Left ventricle myocardium superior (tissue), 1 donor: Measurements from ENCODE around the gene TCTN2. TPM values are rescaled to one million over a fixed set of nuclear protein-coding genes. Genes with fewer than 3 reads are reported as not detected.

Experiments
- ATAC-seq: fragments of 200-7000 bp; cut with Tn5 transposase; one replicate; pipeline ENCODE4 v1.9.1; 2020; ENCODE audit warnings: mild to moderate bottlenecking, moderate library complexity
- DNase-seq: peaks from one replicate; pipeline ENCODE4 v3.0.0-alpha.2; 2020
- intact Hi-C: fragments of 100-400 bp; cut with micrococcal nuclease; formaldehyde crosslinking; loops from one replicate; pipeline ENCODE4 v1.11.0; 2022
- total RNA-seq: library from RNA; stranded (reverse); fragmentation: NEBNext Ultra II Directional; extraction: Animal tissue kit (Norgen Biotek cat#: 25700); gene quantifications from one replicate; pipeline ENCODE4 v1.2.1, GENCODE V29; 2021
- donor health status: DM: no; HTN: yes; CAD: no; lungs with severe emphysema.

TCTN2 gene
- total RNA-seq, 1 donor from 2014 or later = 3.7 TPM

- ATAC-seq = no peak
- intact Hi-C loops = no loop called here
- no peak for DNase-seq
These were observed 8.1 kb downstream of the TCTN2 start for GRCh38 chr12:123678981-123679380.

- ATAC-seq (no peak), DNase-seq (no peak)
- intact Hi-C loops = no loop called here
These were observed 10.7 kb downstream of the TCTN2 start for GRCh38 chr12:123681605-123682004.

GRCh38 chr12:123683964-123684363 is 13.1 kb downstream of the TCTN2 start:
- intact Hi-C loops = no loop called here
- DNase-seq (no peak), ATAC-seq (no peak)

- ATAC-seq = no peak
- no peak for DNase-seq
- intact Hi-C loops = no loop called here
These were observed 15.8 kb downstream of the TCTN2 start for GRCh38 chr12:123686636-123687190.

- intact Hi-C loops = no loop called here
- no peak for ATAC-seq
These were observed 19.4 kb downstream of the TCTN2 start for GRCh38 chr12:123690191-123690840.

GRCh38 chr12:123696207-123696606 is 25.3 kb downstream of the TCTN2 start:
- peak; percentile 35 for ATAC-seq
- intact Hi-C loops = no loop called here

More at GRCh38 chr12:123690191-123690840, 19.4 kb downstream of the TCTN2 start:
- no peak for DNase-seq

GRCh38 chr12:123696646-123697045 is 25.7 kb downstream of the TCTN2 start:
- DNase-seq = no peak
- no peak for ATAC-seq

More at GRCh38 chr12:123696207-123696606, 25.3 kb downstream of the TCTN2 start:
- DNase-seq = no peak

GRCh38 chr12:123705935-123706334 is 35.0 kb downstream of the TCTN2 start:
- no peak for ATAC-seq
- no peak for DNase-seq
- intact Hi-C loops = no loop called here

More at GRCh38 chr12:123696646-123697045, 25.7 kb downstream of the TCTN2 start:
- intact Hi-C loops = no loop called here

GRCh38 chr12:123707466-123707865 is 36.6 kb downstream of the TCTN2 start:
- no peak for DNase-seq
- ATAC-seq = no peak
- intact Hi-C loops = no loop called here

- DNase-seq (no peak), ATAC-seq (no peak)
- intact Hi-C loops = no loop called here
These were observed 41.9 kb downstream of the TCTN2 start for GRCh38 chr12:123712780-123713319.

- DNase-seq (no peak), ATAC-seq (no peak)
- intact Hi-C loops = no loop called here
These were observed 42.5 kb downstream of the TCTN2 start for GRCh38 chr12:123713398-123713797.

GRCh38 chr12:123713823-123714585 is 43.1 kb downstream of the TCTN2 start:
- no peak for ATAC-seq
- intact Hi-C loops = no loop called here
- DNase-seq = no peak

- DNase-seq (no peak), ATAC-seq (no peak)
- intact Hi-C loops = no loop called here
These were observed 44.3 kb downstream of the TCTN2 start for GRCh38 chr12:123715195-123715594.

GRCh38 chr12:123717350-123717749 is 46.4 kb downstream of the TCTN2 start:
- ATAC-seq = no peak
- intact Hi-C loops = no loop called here
- no peak for DNase-seq

GRCh38 chr12:123720141-123720814 is 49.4 kb downstream of the TCTN2 start:
- intact Hi-C loops = no loop called here
- DNase-seq (no peak), ATAC-seq (no peak)

GRCh38 chr12:123721245-123721644 is 50.3 kb downstream of the TCTN2 start:
- ATAC-seq (no peak), DNase-seq (no peak)
- intact Hi-C loops = no loop called here

- intact Hi-C loops = no loop called here
- ATAC-seq (no peak), DNase-seq (no peak)
These were observed 52.1 kb downstream of the TCTN2 start for GRCh38 chr12:123723011-123723410.

GRCh38 chr12:123723765-123724164 is 52.9 kb downstream of the TCTN2 start:
- intact Hi-C loops = no loop called here
- DNase-seq (no peak), ATAC-seq (no peak)

GRCh38 chr12:123726244-123726643 is 55.3 kb downstream of the TCTN2 start:
- DNase-seq (no peak), ATAC-seq (no peak)
- intact Hi-C loops = no loop called here

GRCh38 chr12:123726962-123727361 is 56.0 kb downstream of the TCTN2 start:
- ATAC-seq (no peak), DNase-seq (no peak)
- intact Hi-C loops = no loop called here
